IPS-11a (cell line): ENCODE data around the gene SLC28A1.

Experiments
- H3K4me3 ChIP-seq: one replicate; pipeline ENCODE4 v1.5.1; 2013; ENCODE audit warnings: low read depth, low read length, control low read depth

Gene SLC28A1

GRCh38 chr15:84960391-84961113 lies 76.1 kb downstream of the SLC28A1 start:
- no peak overlapping the region for H3K4me3 ChIP-seq

GRCh38 chr15:84961114-84961452 lies 76.6 kb downstream of the SLC28A1 start:
- H3K4me3 ChIP-seq, result no peak overlapping the region

- H3K4me3 ChIP-seq, result no peak overlapping the region
These were observed 77.2 kb downstream of the SLC28A1 start for GRCh38 chr15:84961707-84962106.

- no peak overlapping the region for H3K4me3 ChIP-seq
These were observed 78.5 kb downstream of the SLC28A1 start for GRCh38 chr15:84962955-84963354.

- no peak overlapping the region for H3K4me3 ChIP-seq
These were observed 82.9 kb downstream of the SLC28A1 start for GRCh38 chr15:84967380-84967779.

- no peak overlapping the region for H3K4me3 ChIP-seq
These were observed 83.8 kb downstream of the SLC28A1 start for GRCh38 chr15:84968301-84968700.

- no peak overlapping the region for H3K4me3 ChIP-seq
These were observed 84.8 kb downstream of the SLC28A1 start for GRCh38 chr15:84969257-84969656.

GRCh38 chr15:84970843-84971242 lies 86.4 kb downstream of the SLC28A1 start:
- H3K4me3 ChIP-seq, result no peak overlapping the region

GRCh38 chr15:84973492-84974460 lies 89.3 kb downstream of the SLC28A1 start:
- H3K4me3 ChIP-seq, result no peak overlapping the region

- no peak overlapping the region for H3K4me3 ChIP-seq
These were observed 91.4 kb downstream of the SLC28A1 start for GRCh38 chr15:84975871-84976351.

GRCh38 chr15:84976746-84977345 lies 92.4 kb downstream of the SLC28A1 start:
- no peak overlapping the region for H3K4me3 ChIP-seq

- peak overlapping the region; percentile 72 for H3K4me3 ChIP-seq
These were observed 95.2 kb downstream of the SLC28A1 start for GRCh38 chr15:84979651-84980050.

- H3K4me3 ChIP-seq, result peak overlapping the region; percentile 72
These were observed 96.0 kb downstream of the SLC28A1 start for GRCh38 chr15:84980196-84981053.

GRCh38 chr15:84981054-84981710 lies 96.7 kb downstream of the SLC28A1 start:
- peak overlapping the region; percentile 72 for H3K4me3 ChIP-seq

- H3K4me3 ChIP-seq, result peak within 1 kb of the TSS; percentile 72
These were observed 97.3 kb downstream of the SLC28A1 start, which contains the start of gene PDE8A for GRCh38 chr15:84981711-84982300. TSS of gene PDE8A (plus strand) at chr15:84981856. CDS start at chr15:84982163, 307 bp downstream.

- H3K4me3 ChIP-seq, result peak overlapping the region; percentile 47
These were observed 97.9 kb downstream of the SLC28A1 start for GRCh38 chr15:84982301-84982920.

- no peak overlapping the region for H3K4me3 ChIP-seq
These were observed 98.8 kb downstream of the SLC28A1 start for GRCh38 chr15:84983294-84983693.

GRCh38 chr15:84983711-84984110 lies 99.2 kb downstream of the SLC28A1 start:
- H3K4me3 ChIP-seq, result no peak overlapping the region

- H3K4me3 ChIP-seq, result no peak overlapping the region
These were observed 100.7 kb downstream of the SLC28A1 start for GRCh38 chr15:84985158-84985557.
